Right lobe of liver (tissue), 6 donors: ENCODE data around the gene SV2C. TPM values are rescaled to one million over a fixed set of nuclear protein-coding genes. Genes with fewer than 3 reads are reported as not detected.
"Not testable (repeated sequence)": the region's sequence is repeated elsewhere in the genome, so short reads cannot be mapped to it uniquely, and the experiment has no call there.

Source experiments
- ATAC-seq, 4 donors: fragments of 200-7000 bp; cut with Tn5 transposase; one replicate each; pipeline ENCODE4 v1.9.1; 2020; ENCODE audit warnings: mild to moderate bottlenecking in 4 of 4, moderate library complexity in 4 of 4
- DNase-seq, 3 donors: peaks; one replicate each; pipeline ENCODE4 v3.0.0-alpha.2; 2020
- H3K27ac ChIP-seq, 3 donors: fragments of 200-600 bp; one replicate each; pipeline ENCODE4 v1.8.0; 2022
- H3K27me3 ChIP-seq, 2 donors: fragments of 200-600 bp; one replicate each; pipeline ENCODE4 v1.8.0; 2022
- H3K36me3 ChIP-seq, 4 donors: fragments of 200-600 bp; sonication (generic) in 1 of 4; one replicate each; pipeline versions ENCODE4 v1.5.1 to v1.8.0; 2017 to 2022; ENCODE audit warnings: control low read depth in 1 of 4
- H3K4me1 ChIP-seq, 4 donors: fragments of 200-600 bp; sonication (generic) in 1 of 4; one replicate each; pipeline versions ENCODE4 v1.5.1 to v1.8.0; 2017 to 2022; ENCODE audit warnings: control low read depth in 1 of 4
- H3K4me3 ChIP-seq, 3 donors: fragments of 200-600 bp; one replicate each; pipeline ENCODE4 v1.8.0; 2022
- H3K9me3 ChIP-seq, 4 donors: fragments of 200-600 bp; sonication (generic) in 1 of 4; one replicate each; pipeline versions ENCODE4 v1.5.1 to v1.8.0; 2017 to 2022; ENCODE audit warnings: control low read depth in 1 of 4
- POLR2A ChIP-seq: fragments of 450-650 bp; IDR thresholded peaks from one replicate; pipeline ENCODE4 v1.6.1; 2017; ENCODE audit warnings: antibody characterized with exemption, mild to moderate bottlenecking
- WGBS: methylation state at CpG from one replicate; pipeline ENCODE4 v1.1.6; 2018; ENCODE audit warnings: low coverage, low lambda C conversion rate; ENCODE audit not compliant: insufficient coverage; ENCODE audit errors: missing lambda C conversion rate; 5-methylcytosine and 5-hydroxymethylcytosine counted together
- intact Hi-C, 2 donors: fragments of 100-400 bp; cut with DNase I; formaldehyde crosslinking; loops; one replicate each; pipeline versions ENCODE4 v1.11.2 to v1.14.1; 2022
- total RNA-seq, 6 experiments: library from RNA; depleted of rRNA in 2 of 6; stranded (reverse); fragments of >200 nt in 2 of 6; fragmentation: NEBNext Ultra II Directional in 3 of 6; extraction: Animal tissue kit (Norgen Biotek cat#: 25700) in 3 of 6; gene quantifications; one replicate each; pipeline versions ENCODE4 v1.1.0 to v1.2.4, GENCODE V29; 2016 to 2023
- TF ChIP-seq, protein P1 (sequence below), 4 donors: fragments of 200-600 bp in 3 of 4; fragments of 450-650 bp in 1 of 4; IDR thresholded peaks; one replicate each; pipeline versions ENCODE4 v1.5.1 to v1.8.0; 2016 to 2022; ENCODE audit warnings: antibody characterized with exemption in 4 of 4, mild to moderate bottlenecking in 2 of 4
- donor health status: DM: no; HTN: yes; CAD: no.
- donor health status: DM: no; HTN: no; CAD: no.
- donor health status: DM: no; HTN: no; CAD: no.
- donor health status: DM: no; HTN: yes; CAD: no.
- donor health status: DM: no; HTN: yes; CAD: no.

The SV2C gene
- total RNA-seq, 6 experiments from 2014 or later, result under 0.01 to 0.05 (median 0.01) TPM; not detected in 2

DNA sequence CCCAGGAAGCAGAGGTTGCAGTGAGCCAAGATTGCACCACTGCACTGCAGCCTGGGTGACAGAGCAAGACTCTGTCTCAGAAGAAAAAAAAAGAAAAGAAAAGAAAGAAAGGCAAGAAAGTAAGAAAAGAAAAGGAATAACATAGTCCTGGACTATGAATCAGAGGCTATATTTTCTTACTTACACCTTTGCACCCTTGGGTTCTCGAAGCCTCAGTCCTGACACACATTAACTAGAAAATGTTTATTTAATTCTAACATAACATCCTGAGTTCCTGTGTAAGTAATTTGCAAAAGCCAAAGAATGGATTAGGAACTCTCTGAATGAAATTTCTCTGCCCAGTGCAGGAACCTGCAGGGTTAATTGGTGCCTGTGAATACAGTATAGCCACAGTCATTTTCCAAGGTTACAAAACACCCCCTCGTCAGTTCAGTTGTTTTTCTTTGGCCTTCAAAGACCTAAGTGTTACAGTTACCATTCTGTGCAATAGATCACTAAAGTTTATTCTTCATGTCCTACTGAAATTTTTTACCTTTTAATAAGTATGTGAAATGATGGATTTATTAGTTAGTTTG lies 147.6 kb downstream of the SV2C start:
- no peaks in the 10 kb centered on the region for H3K27me3 ChIP-seq
- H3K36me3 ChIP-seq, result no peaks in the 10 kb centered on the region
- TF ChIP-seq, protein P1, sequence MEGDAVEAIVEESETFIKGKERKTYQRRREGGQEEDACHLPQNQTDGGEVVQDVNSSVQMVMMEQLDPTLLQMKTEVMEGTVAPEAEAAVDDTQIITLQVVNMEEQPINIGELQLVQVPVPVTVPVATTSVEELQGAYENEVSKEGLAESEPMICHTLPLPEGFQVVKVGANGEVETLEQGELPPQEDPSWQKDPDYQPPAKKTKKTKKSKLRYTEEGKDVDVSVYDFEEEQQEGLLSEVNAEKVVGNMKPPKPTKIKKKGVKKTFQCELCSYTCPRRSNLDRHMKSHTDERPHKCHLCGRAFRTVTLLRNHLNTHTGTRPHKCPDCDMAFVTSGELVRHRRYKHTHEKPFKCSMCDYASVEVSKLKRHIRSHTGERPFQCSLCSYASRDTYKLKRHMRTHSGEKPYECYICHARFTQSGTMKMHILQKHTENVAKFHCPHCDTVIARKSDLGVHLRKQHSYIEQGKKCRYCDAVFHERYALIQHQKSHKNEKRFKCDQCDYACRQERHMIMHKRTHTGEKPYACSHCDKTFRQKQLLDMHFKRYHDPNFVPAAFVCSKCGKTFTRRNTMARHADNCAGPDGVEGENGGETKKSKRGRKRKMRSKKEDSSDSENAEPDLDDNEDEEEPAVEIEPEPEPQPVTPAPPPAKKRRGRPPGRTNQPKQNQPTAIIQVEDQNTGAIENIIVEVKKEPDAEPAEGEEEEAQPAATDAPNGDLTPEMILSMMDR (IDR thresholded peaks at IDR 0.05), result no peak
- no peak for TF ChIP-seq POLR2A
- DNase-seq (no peak), ATAC-seq (peak in 3 of 4 donors; percentile 45 to 64 (median 56))
- H3K4me1 ChIP-seq, result no peaks in the 10 kb centered on the region
- no peak overlapping the region for H3K4me3 ChIP-seq
- WGBS, result 32% methylated on average over 2 of the region's 2 CpGs
- no peaks in the 10 kb centered on the region for H3K9me3 ChIP-seq
- intact Hi-C loops, result no loop called here
- no peak overlapping the region for H3K27ac ChIP-seq

- Histone ChIP-seq H3K4me3 (no peak overlapping the region), H3K27me3 (no peaks in the 10 kb centered on the region), H3K27ac (no peak overlapping the region), H3K4me1 (no peaks in the 10 kb centered on the region), H3K36me3 (no peaks in the 10 kb centered on the region), H3K9me3 (no peaks in the 10 kb centered on the region)
- 54% methylated on average over 4 of the region's 4 CpGs for WGBS
- ATAC-seq (no peak), DNase-seq (no peak)
- intact Hi-C loops, result no loop called here
- TF ChIP-seq, protein P1 (IDR thresholded peaks at IDR 0.05), result no peak
- no peak for TF ChIP-seq POLR2A
Measured at GRCh38 chr5:76234665-76235064, 151.5 kb downstream of the SV2C start.

DNA sequence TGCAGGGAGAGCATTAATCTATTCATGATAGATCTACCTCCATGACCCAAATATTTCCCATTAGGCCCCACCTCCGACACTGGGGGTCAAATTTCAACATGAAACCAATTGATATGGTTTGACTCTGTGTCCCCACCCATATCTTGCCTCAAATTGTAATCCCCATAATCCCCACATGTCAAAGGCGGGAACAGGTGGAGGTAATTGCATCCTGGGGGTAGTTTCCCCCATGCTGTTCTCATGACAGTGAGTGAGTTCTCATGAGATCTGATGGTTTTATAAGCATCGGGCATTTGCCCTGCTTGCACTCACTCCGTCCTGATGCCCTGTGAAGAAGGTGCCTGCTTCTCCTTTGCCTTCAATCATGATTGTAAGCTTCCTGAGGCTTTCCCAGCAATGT lies 153.5 kb downstream of the SV2C start:
- no peaks in the 10 kb centered on the region for H3K4me1 ChIP-seq
- no peaks in the 10 kb centered on the region for H3K36me3 ChIP-seq
- no peak overlapping the region for H3K27ac ChIP-seq

DNA sequence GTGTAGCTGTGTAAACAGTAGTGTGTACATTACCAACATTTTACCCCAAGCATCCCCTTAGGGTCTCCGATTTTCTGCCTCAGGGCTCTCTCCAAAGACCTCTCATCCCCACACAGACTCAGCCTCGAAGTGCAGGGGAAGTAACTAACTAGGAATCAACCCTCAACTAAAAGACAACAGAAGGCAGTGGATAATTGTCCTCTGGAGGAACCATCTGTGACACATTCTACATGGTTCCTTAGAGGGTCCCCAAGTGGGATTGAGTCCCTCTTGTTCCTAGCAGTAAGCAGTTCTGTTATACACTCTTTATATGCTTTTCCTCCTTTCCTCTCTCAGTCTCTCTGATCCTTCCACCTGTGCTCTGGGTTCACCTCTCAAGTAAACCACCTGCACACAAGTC lies 157.2 kb downstream of the SV2C start:
- WGBS, result 21% methylated on average over 2 of the region's 2 CpGs
- TF ChIP-seq, protein P1 (IDR thresholded peaks at IDR 0.05), result no peak
- TF ChIP-seq POLR2A, result no peak
- no peaks in the 10 kb centered on the region for H3K4me1 ChIP-seq
- intact Hi-C loops, result no loop called here
- H3K27ac ChIP-seq, result no peak overlapping the region
- ATAC-seq, result no peak
- H3K9me3 ChIP-seq, result no peaks in the 10 kb centered on the region
- no peak for DNase-seq
- H3K36me3 ChIP-seq, result no peaks in the 10 kb centered on the region
- H3K27me3 ChIP-seq, result no peaks in the 10 kb centered on the region
- no peak overlapping the region for H3K4me3 ChIP-seq

More for the DNA sequence above, 153.5 kb downstream of the SV2C start:
- intact Hi-C loops, result no loop called here
- H3K27me3 ChIP-seq, result no peaks in the 10 kb centered on the region
- WGBS, result 43% methylated on average over 1 of the region's 4 CpGs
- ATAC-seq (no peak), DNase-seq (no peak)
- H3K4me3 ChIP-seq, result no peak overlapping the region
- no peaks in the 10 kb centered on the region for H3K9me3 ChIP-seq
- no peak for TF ChIP-seq POLR2A
- TF ChIP-seq, protein P1 (IDR thresholded peaks at IDR 0.05), result no peak

DNA sequence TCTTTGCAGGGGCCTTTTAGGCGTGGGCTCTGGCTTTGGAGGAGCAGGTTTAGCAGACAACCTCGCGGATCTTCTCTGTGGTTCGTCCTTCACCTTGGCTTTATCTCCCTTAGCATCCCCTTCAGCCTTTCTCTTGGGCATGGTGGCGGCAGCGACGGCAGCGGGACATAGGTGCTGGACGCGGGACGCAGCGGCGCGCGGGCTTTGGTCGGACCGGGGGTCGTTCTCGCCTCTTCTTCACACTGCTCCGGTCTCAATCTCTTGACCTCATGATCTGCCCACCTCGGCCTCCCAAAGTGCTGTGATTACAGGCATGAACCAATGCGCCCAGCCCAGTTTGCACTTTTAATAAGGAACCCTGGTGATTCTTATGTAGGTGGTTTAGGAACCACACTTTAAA lies 159.0 kb downstream of the SV2C start:
- 93% methylated on average over 20 of the region's 22 CpGs for WGBS
- intact Hi-C loops, H3K27me3 ChIP-seq, H3K36me3 ChIP-seq, H3K27ac ChIP-seq, ATAC-seq, H3K4me3 ChIP-seq, DNase-seq, H3K9me3 ChIP-seq, H3K4me1 ChIP-seq: not testable (repeated sequence)
